ENCODE data around the gene CCNDBP1.
A peak's percentile ranks its signal among the peaks of the same experiment; 100 is the strongest.

DNA sequence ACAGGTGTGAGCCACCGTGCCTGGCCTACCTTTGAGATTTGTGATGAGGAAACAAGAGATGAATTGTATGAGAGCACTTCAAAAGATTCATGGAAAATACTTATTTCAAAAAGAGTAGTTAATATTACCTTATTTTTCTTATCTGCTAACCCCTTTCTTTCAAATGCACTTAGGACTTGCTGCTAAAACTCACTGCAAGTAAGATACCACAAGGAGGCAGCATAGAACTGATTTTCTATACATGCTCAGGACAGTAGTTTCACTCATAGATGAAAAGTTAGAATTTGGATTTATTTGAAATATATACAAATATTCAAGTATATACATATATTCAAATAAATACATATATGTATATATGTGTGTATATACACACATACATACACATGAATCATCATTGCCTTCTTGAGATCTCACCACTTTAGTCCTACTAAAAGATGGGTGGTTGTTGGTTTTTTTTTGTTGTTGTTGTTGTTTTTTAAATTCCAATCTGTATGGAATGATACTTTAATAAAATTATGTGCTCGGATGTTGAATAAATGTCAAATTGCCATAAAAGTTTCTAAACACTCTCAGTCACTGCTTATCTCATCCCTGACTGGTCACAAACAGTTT is 2.4 kb downstream of the CCNDBP1 start:
- TF ChIP-seq, protein P1, sequence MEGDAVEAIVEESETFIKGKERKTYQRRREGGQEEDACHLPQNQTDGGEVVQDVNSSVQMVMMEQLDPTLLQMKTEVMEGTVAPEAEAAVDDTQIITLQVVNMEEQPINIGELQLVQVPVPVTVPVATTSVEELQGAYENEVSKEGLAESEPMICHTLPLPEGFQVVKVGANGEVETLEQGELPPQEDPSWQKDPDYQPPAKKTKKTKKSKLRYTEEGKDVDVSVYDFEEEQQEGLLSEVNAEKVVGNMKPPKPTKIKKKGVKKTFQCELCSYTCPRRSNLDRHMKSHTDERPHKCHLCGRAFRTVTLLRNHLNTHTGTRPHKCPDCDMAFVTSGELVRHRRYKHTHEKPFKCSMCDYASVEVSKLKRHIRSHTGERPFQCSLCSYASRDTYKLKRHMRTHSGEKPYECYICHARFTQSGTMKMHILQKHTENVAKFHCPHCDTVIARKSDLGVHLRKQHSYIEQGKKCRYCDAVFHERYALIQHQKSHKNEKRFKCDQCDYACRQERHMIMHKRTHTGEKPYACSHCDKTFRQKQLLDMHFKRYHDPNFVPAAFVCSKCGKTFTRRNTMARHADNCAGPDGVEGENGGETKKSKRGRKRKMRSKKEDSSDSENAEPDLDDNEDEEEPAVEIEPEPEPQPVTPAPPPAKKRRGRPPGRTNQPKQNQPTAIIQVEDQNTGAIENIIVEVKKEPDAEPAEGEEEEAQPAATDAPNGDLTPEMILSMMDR (conservative IDR thresholded peaks at IDR 0.05; ENCODE audit: low read length): peak; percentile 69
- no peak for TF ChIP-seq EZH2phosphoT487 (IDR thresholded peaks at IDR 0.05; ENCODE audit: borderline replicate concordance)
